ENCODE results near the gene DGKB. TPM values are rescaled to one million over a fixed set of nuclear protein-coding genes. Genes with fewer than 3 reads are reported as not detected.

Gene DGKB
- total RNA-seq, 1 donor from 2014 or later = 2.1 TPM

- H3K4me3 ChIP-seq (ENCODE audit: low read length in 3 of 3) = no peak overlapping the region
- no peaks in the 10 kb centered on the region for H3K36me3 ChIP-seq (ENCODE audit: control insufficient read depth in 3 of 3, insufficient read depth in 3 of 3, low read length in 3 of 3)
- no peak overlapping the region for H3K9ac ChIP-seq (ENCODE audit: low read depth in 1 of 3, low read length in 3 of 3)
- no peak overlapping the region for H3K27ac ChIP-seq (ENCODE audit: low read depth, low read length)
- no peaks in the 10 kb centered on the region for H3K4me1 ChIP-seq (ENCODE audit: control insufficient read depth in 3 of 3, insufficient read depth in 3 of 3, low read length in 3 of 3)
- H3K27me3 ChIP-seq (ENCODE audit: control insufficient read depth in 3 of 3, insufficient read depth in 3 of 3, low read length in 3 of 3) = no peaks in the 10 kb centered on the region
- no peaks in the 10 kb centered on the region for H3K9me3 ChIP-seq (ENCODE audit: control insufficient read depth in 3 of 3, low read length in 3 of 3)
Observed at GRCh38 chr7:14552060-14552459, 350.5 kb downstream of the DGKB start.

- H3K9ac ChIP-seq (ENCODE audit: low read depth in 1 of 3, low read length in 3 of 3) = no peak overlapping the region
- H3K4me1 ChIP-seq (ENCODE audit: control insufficient read depth in 3 of 3, insufficient read depth in 3 of 3, low read length in 3 of 3) = no peaks in the 10 kb centered on the region
- no peaks in the 10 kb centered on the region for H3K36me3 ChIP-seq (ENCODE audit: control insufficient read depth in 3 of 3, insufficient read depth in 3 of 3, low read length in 3 of 3)
- no peaks in the 10 kb centered on the region for H3K9me3 ChIP-seq (ENCODE audit: control insufficient read depth in 3 of 3, low read length in 3 of 3)
- no peak overlapping the region for H3K27ac ChIP-seq (ENCODE audit: low read depth, low read length)
- H3K27me3 ChIP-seq (ENCODE audit: control insufficient read depth in 3 of 3, insufficient read depth in 3 of 3, low read length in 3 of 3) = no peaks in the 10 kb centered on the region
- H3K4me3 ChIP-seq (ENCODE audit: low read length in 3 of 3) = no peak overlapping the region
Observed at GRCh38 chr7:14551310-14551709, 351.2 kb downstream of the DGKB start.

- H3K4me1 ChIP-seq (ENCODE audit: control insufficient read depth in 3 of 3, insufficient read depth in 3 of 3, low read length in 3 of 3) = no peaks in the 10 kb centered on the region
- no peaks in the 10 kb centered on the region for H3K9me3 ChIP-seq (ENCODE audit: control insufficient read depth in 3 of 3, low read length in 3 of 3)
- H3K27ac ChIP-seq (ENCODE audit: low read depth, low read length) = no peak overlapping the region
- H3K9ac ChIP-seq (ENCODE audit: low read depth in 1 of 3, low read length in 3 of 3) = no peak overlapping the region
- no peak overlapping the region for H3K4me3 ChIP-seq (ENCODE audit: low read length in 3 of 3)
- H3K36me3 ChIP-seq (ENCODE audit: control insufficient read depth in 3 of 3, insufficient read depth in 3 of 3, low read length in 3 of 3) = no peaks in the 10 kb centered on the region
- H3K27me3 ChIP-seq (ENCODE audit: control insufficient read depth in 3 of 3, insufficient read depth in 3 of 3, low read length in 3 of 3) = no peaks in the 10 kb centered on the region
Observed at GRCh38 chr7:14542624-14543023, 359.9 kb downstream of the DGKB start.

GRCh38 chr7:14521183-14521582 is 381.4 kb downstream of the DGKB start:
- H3K27me3 ChIP-seq (ENCODE audit: control insufficient read depth in 3 of 3, insufficient read depth in 3 of 3, low read length in 3 of 3) = no peaks in the 10 kb centered on the region
- H3K9ac ChIP-seq (ENCODE audit: low read depth in 1 of 3, low read length in 3 of 3) = no peak overlapping the region
- H3K27ac ChIP-seq (ENCODE audit: low read depth, low read length) = no peak overlapping the region
- H3K4me3 ChIP-seq (ENCODE audit: low read length in 3 of 3) = no peak overlapping the region
- H3K9me3 ChIP-seq (ENCODE audit: control insufficient read depth in 3 of 3, low read length in 3 of 3) = no peaks in the 10 kb centered on the region
- no peaks in the 10 kb centered on the region for H3K4me1 ChIP-seq (ENCODE audit: control insufficient read depth in 3 of 3, insufficient read depth in 3 of 3, low read length in 3 of 3)
- no peaks in the 10 kb centered on the region for H3K36me3 ChIP-seq (ENCODE audit: control insufficient read depth in 3 of 3, insufficient read depth in 3 of 3, low read length in 3 of 3)

- Histone ChIP-seq H3K9me3 (ENCODE audit: control insufficient read depth in 3 of 3, low read length in 3 of 3) (peaks cover 0 to 2% (median 0%) of the 10 kb centered on the region in 3 donors), H3K36me3 (ENCODE audit: control insufficient read depth in 3 of 3, insufficient read depth in 3 of 3, low read length in 3 of 3) (no peaks in the 10 kb centered on the region), H3K27ac (ENCODE audit: low read depth, low read length) (no peak overlapping the region), H3K9ac (ENCODE audit: low read depth in 1 of 3, low read length in 3 of 3) (no peak overlapping the region), H3K4me3 (ENCODE audit: low read length in 3 of 3) (no peak overlapping the region), H3K27me3 (ENCODE audit: control insufficient read depth in 3 of 3, insufficient read depth in 3 of 3, low read length in 3 of 3) (no peaks in the 10 kb centered on the region), H3K4me1 (ENCODE audit: control insufficient read depth in 3 of 3, insufficient read depth in 3 of 3, low read length in 3 of 3) (no peaks in the 10 kb centered on the region)
Observed at GRCh38 chr7:14510268-14510667, 392.3 kb downstream of the DGKB start.

- no peaks in the 10 kb centered on the region for H3K4me1 ChIP-seq (ENCODE audit: control insufficient read depth in 3 of 3, insufficient read depth in 3 of 3, low read length in 3 of 3)
- H3K9me3 ChIP-seq (ENCODE audit: control insufficient read depth in 3 of 3, low read length in 3 of 3) = peaks cover 0 to 2% (median 0%) of the 10 kb centered on the region in 3 donors
- no peaks in the 10 kb centered on the region for H3K27me3 ChIP-seq (ENCODE audit: control insufficient read depth in 3 of 3, insufficient read depth in 3 of 3, low read length in 3 of 3)
- H3K27ac ChIP-seq (ENCODE audit: low read depth, low read length) = no peak overlapping the region
- H3K4me3 ChIP-seq (ENCODE audit: low read length in 3 of 3) = no peak overlapping the region
- no peaks in the 10 kb centered on the region for H3K36me3 ChIP-seq (ENCODE audit: control insufficient read depth in 3 of 3, insufficient read depth in 3 of 3, low read length in 3 of 3)
- H3K9ac ChIP-seq (ENCODE audit: low read depth in 1 of 3, low read length in 3 of 3) = no peak overlapping the region
Observed at GRCh38 chr7:14507617-14508016, 394.9 kb downstream of the DGKB start.

GRCh38 chr7:14505906-14506305 is 396.6 kb downstream of the DGKB start:
- H3K4me1 ChIP-seq (ENCODE audit: control insufficient read depth in 3 of 3, insufficient read depth in 3 of 3, low read length in 3 of 3) = no peaks in the 10 kb centered on the region
- H3K9ac ChIP-seq (ENCODE audit: low read depth in 1 of 3, low read length in 3 of 3) = no peak overlapping the region
- no peaks in the 10 kb centered on the region for H3K27me3 ChIP-seq (ENCODE audit: control insufficient read depth in 3 of 3, insufficient read depth in 3 of 3, low read length in 3 of 3)
- H3K4me3 ChIP-seq (ENCODE audit: low read length in 3 of 3) = no peak overlapping the region
- peaks cover 0 to 3% (median 2%) of the 10 kb centered on the region in 3 donors for H3K9me3 ChIP-seq (ENCODE audit: control insufficient read depth in 3 of 3, low read length in 3 of 3)
- no peaks in the 10 kb centered on the region for H3K36me3 ChIP-seq (ENCODE audit: control insufficient read depth in 3 of 3, insufficient read depth in 3 of 3, low read length in 3 of 3)
- no peak overlapping the region for H3K27ac ChIP-seq (ENCODE audit: low read depth, low read length)

- Histone ChIP-seq H3K4me3 (ENCODE audit: low read length in 3 of 3) (no peak overlapping the region), H3K27me3 (ENCODE audit: control insufficient read depth in 3 of 3, insufficient read depth in 3 of 3, low read length in 3 of 3) (no peaks in the 10 kb centered on the region), H3K27ac (ENCODE audit: low read depth, low read length) (no peak overlapping the region), H3K9me3 (ENCODE audit: control insufficient read depth in 3 of 3, low read length in 3 of 3) (peaks cover 0 to 3% (median 0%) of the 10 kb centered on the region in 3 donors), H3K9ac (ENCODE audit: low read depth in 1 of 3, low read length in 3 of 3) (no peak overlapping the region), H3K4me1 (ENCODE audit: control insufficient read depth in 3 of 3, insufficient read depth in 3 of 3, low read length in 3 of 3) (no peaks in the 10 kb centered on the region), H3K36me3 (ENCODE audit: control insufficient read depth in 3 of 3, insufficient read depth in 3 of 3, low read length in 3 of 3) (no peaks in the 10 kb centered on the region)
Observed at GRCh38 chr7:14504134-14504533, 398.4 kb downstream of the DGKB start.

- no peak overlapping the region for H3K27ac ChIP-seq (ENCODE audit: low read depth, low read length)
- H3K27me3 ChIP-seq (ENCODE audit: control insufficient read depth in 3 of 3, insufficient read depth in 3 of 3, low read length in 3 of 3) = no peaks in the 10 kb centered on the region
- H3K36me3 ChIP-seq (ENCODE audit: control insufficient read depth in 3 of 3, insufficient read depth in 3 of 3, low read length in 3 of 3) = no peaks in the 10 kb centered on the region
- H3K9me3 ChIP-seq (ENCODE audit: control insufficient read depth in 3 of 3, low read length in 3 of 3) = peaks cover 0 to 3% (median 0%) of the 10 kb centered on the region in 3 donors
- no peak overlapping the region for H3K9ac ChIP-seq (ENCODE audit: low read depth in 1 of 3, low read length in 3 of 3)
- no peak overlapping the region for H3K4me3 ChIP-seq (ENCODE audit: low read length in 3 of 3)
- H3K4me1 ChIP-seq (ENCODE audit: control insufficient read depth in 3 of 3, insufficient read depth in 3 of 3, low read length in 3 of 3) = no peaks in the 10 kb centered on the region
Observed at GRCh38 chr7:14503623-14504022, 398.9 kb downstream of the DGKB start.

- Histone ChIP-seq H3K36me3 (ENCODE audit: control insufficient read depth in 3 of 3, insufficient read depth in 3 of 3, low read length in 3 of 3) (no peaks in the 10 kb centered on the region), H3K27me3 (ENCODE audit: control insufficient read depth in 3 of 3, insufficient read depth in 3 of 3, low read length in 3 of 3) (no peaks in the 10 kb centered on the region), H3K9me3 (ENCODE audit: control insufficient read depth in 3 of 3, low read length in 3 of 3) (peaks cover 0 to 3% (median 0%) of the 10 kb centered on the region in 3 donors), H3K27ac (ENCODE audit: low read depth, low read length) (no peak overlapping the region), H3K4me1 (ENCODE audit: control insufficient read depth in 3 of 3, insufficient read depth in 3 of 3, low read length in 3 of 3) (no peaks in the 10 kb centered on the region), H3K9ac (ENCODE audit: low read depth in 1 of 3, low read length in 3 of 3) (no peak overlapping the region), H3K4me3 (ENCODE audit: low read length in 3 of 3) (no peak overlapping the region)
Observed at GRCh38 chr7:14501436-14501835, 401.1 kb downstream of the DGKB start.

- no peaks in the 10 kb centered on the region for H3K27me3 ChIP-seq (ENCODE audit: control insufficient read depth in 3 of 3, insufficient read depth in 3 of 3, low read length in 3 of 3)
- H3K9me3 ChIP-seq (ENCODE audit: control insufficient read depth in 3 of 3, low read length in 3 of 3) = peaks cover 0 to 3% (median 0%) of the 10 kb centered on the region in 3 donors
- no peaks in the 10 kb centered on the region for H3K4me1 ChIP-seq (ENCODE audit: control insufficient read depth in 3 of 3, insufficient read depth in 3 of 3, low read length in 3 of 3)
- no peak overlapping the region for H3K9ac ChIP-seq (ENCODE audit: low read depth in 1 of 3, low read length in 3 of 3)
- no peaks in the 10 kb centered on the region for H3K36me3 ChIP-seq (ENCODE audit: control insufficient read depth in 3 of 3, insufficient read depth in 3 of 3, low read length in 3 of 3)
- no peak overlapping the region for H3K27ac ChIP-seq (ENCODE audit: low read depth, low read length)
- no peak overlapping the region for H3K4me3 ChIP-seq (ENCODE audit: low read length in 3 of 3)
Observed at GRCh38 chr7:14497390-14497789, 405.2 kb downstream of the DGKB start.
